Measurements from ENCODE around the gene LDLRAD3.

DNA sequence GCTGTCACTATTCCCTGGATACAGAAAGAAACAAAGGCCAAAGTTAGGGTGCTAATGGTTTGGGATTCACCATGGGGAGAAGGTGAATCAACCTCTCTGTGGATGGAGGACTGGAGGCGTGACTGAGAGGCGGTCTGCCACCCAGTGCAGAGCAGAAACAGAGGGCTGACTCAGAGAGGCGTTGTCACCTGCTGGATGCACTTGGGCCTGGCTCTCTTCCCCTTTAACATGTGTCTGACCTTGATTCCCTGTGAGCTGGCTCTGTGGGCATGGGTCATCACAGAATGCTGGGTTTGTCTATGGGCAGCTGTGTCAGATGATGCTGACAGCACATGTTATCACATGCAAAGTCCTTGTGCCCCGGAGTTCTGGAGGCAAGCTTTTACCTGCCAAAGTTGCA is 75.9 kb downstream of the LDLRAD3 start:
- TF ChIP-seq, protein P1, sequence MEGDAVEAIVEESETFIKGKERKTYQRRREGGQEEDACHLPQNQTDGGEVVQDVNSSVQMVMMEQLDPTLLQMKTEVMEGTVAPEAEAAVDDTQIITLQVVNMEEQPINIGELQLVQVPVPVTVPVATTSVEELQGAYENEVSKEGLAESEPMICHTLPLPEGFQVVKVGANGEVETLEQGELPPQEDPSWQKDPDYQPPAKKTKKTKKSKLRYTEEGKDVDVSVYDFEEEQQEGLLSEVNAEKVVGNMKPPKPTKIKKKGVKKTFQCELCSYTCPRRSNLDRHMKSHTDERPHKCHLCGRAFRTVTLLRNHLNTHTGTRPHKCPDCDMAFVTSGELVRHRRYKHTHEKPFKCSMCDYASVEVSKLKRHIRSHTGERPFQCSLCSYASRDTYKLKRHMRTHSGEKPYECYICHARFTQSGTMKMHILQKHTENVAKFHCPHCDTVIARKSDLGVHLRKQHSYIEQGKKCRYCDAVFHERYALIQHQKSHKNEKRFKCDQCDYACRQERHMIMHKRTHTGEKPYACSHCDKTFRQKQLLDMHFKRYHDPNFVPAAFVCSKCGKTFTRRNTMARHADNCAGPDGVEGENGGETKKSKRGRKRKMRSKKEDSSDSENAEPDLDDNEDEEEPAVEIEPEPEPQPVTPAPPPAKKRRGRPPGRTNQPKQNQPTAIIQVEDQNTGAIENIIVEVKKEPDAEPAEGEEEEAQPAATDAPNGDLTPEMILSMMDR (optimal IDR thresholded peaks at IDR 0.05 in 1 of 3, IDR thresholded peaks at IDR 0.05 in 1 of 3, conservative IDR thresholded peaks at IDR 0.05 in 1 of 3; ENCODE audit: extremely low read depth in 1 of 3, insufficient read depth in 2 of 3, low read length in 3 of 3) = no peak
- no peak for TF ChIP-seq EZH2 (IDR thresholded peaks at IDR 0.05; ENCODE audit: low read length)

Measured in keratinocyte (primary cell).